Activated T-helper 1 cell treated with anti-CD3 and anti-CD28 coated beads, Interleukin-12 subunit alpha, Interleukin-12 subunit beta, Interleukin-2, Interleukin-4 antibody, amounts not matched to agents 30 ng/mL and 10 ng/mL and 1 ng/mL, durations not matched to agents 14 hours and 24 hours and 36 hours (primary cell): Measurements from ENCODE around the gene ASTN2. TPM values are rescaled to one million over a fixed set of nuclear protein-coding genes. Genes with fewer than 3 reads are reported as not detected.

Experiments
- DNase-seq: peaks from one replicate; pipeline ENCODE4 v3.0.0; 2021; ENCODE audit warnings: low spot score
- H3K27ac Mint-ChIP-seq: one replicate; pipeline ENCODE4 v1.8.0; 2021; ENCODE audit warnings: mild to moderate bottlenecking, mixed read lengths
- H3K27me3 Mint-ChIP-seq: one replicate; pipeline ENCODE4 v1.8.0; 2022; ENCODE audit warnings: mild to moderate bottlenecking, moderate library complexity, mixed read lengths; ENCODE audit not compliant: insufficient read depth
- H3K36me3 Mint-ChIP-seq: one replicate; pipeline ENCODE4 v1.8.0; 2021; ENCODE audit warnings: low read depth, mixed read lengths
- H3K4me1 Mint-ChIP-seq: one replicate; pipeline ENCODE4 v1.8.0; 2021; ENCODE audit warnings: low read depth, mixed read lengths
- H3K4me3 Mint-ChIP-seq: one replicate; pipeline ENCODE4 v1.8.0; 2021; ENCODE audit warnings: mild to moderate bottlenecking, moderate library complexity, mixed read lengths
- H3K9me3 Mint-ChIP-seq: one replicate; pipeline ENCODE4 v1.8.0; 2021; ENCODE audit warnings: mixed read lengths
- intact Hi-C: fragments of 100-400 bp; cut with micrococcal nuclease; formaldehyde crosslinking; loops from one replicate; pipeline ENCODE4 v1.15.1; 2024
- total RNA-seq: library from RNA; stranded (reverse); gene quantifications from 2 replicates; pipeline ENCODE4 v1.2.3, GENCODE V29; 2022

Gene ASTN2
- total RNA-seq, 1 donor from 2014 or later: 3.3 TPM

- no peaks in the 10 kb centered on the region for H3K4me1 Mint-ChIP-seq
- no peaks in the 10 kb centered on the region for H3K9me3 Mint-ChIP-seq
- no peak overlapping the region for H3K27ac Mint-ChIP-seq
- no peaks in the 10 kb centered on the region for H3K27me3 Mint-ChIP-seq
- intact Hi-C loops: no loop called here
- no peak for DNase-seq
- no peaks in the 10 kb centered on the region for H3K36me3 Mint-ChIP-seq
- H3K4me3 Mint-ChIP-seq: no peak overlapping the region
These were observed 993.8 kb downstream of the ASTN2 start for GRCh38 chr9:116420993-116421538.

- no peak overlapping the region for H3K4me3 Mint-ChIP-seq
- no peaks in the 10 kb centered on the region for H3K27me3 Mint-ChIP-seq
- intact Hi-C loops: no loop called here
- no peak overlapping the region for H3K27ac Mint-ChIP-seq
- DNase-seq: no peak
- no peaks in the 10 kb centered on the region for H3K4me1 Mint-ChIP-seq
- no peaks in the 10 kb centered on the region for H3K36me3 Mint-ChIP-seq
- no peaks in the 10 kb centered on the region for H3K9me3 Mint-ChIP-seq
These were observed 995.7 kb downstream of the ASTN2 start for GRCh38 chr9:116419181-116419580.

GRCh38 chr9:116417464-116417863 is 997.4 kb downstream of the ASTN2 start:
- Mint-ChIP-seq H3K27me3 (no peaks in the 10 kb centered on the region), H3K36me3 (no peaks in the 10 kb centered on the region), H3K9me3 (no peaks in the 10 kb centered on the region), H3K4me3 (no peak overlapping the region), H3K27ac (no peak overlapping the region), H3K4me1 (no peaks in the 10 kb centered on the region)
- intact Hi-C loops: no loop called here
- DNase-seq: no peak

- no peaks in the 10 kb centered on the region for H3K27me3 Mint-ChIP-seq
- no peaks in the 10 kb centered on the region for H3K9me3 Mint-ChIP-seq
- DNase-seq: no peak
- H3K27ac Mint-ChIP-seq: no peak overlapping the region
- H3K4me3 Mint-ChIP-seq: no peak overlapping the region
- no peaks in the 10 kb centered on the region for H3K4me1 Mint-ChIP-seq
- intact Hi-C loops: no loop called here
- no peaks in the 10 kb centered on the region for H3K36me3 Mint-ChIP-seq
These were observed 998.4 kb downstream of the ASTN2 start for GRCh38 chr9:116416421-116416820.

GRCh38 chr9:116414374-116414773 is 1000.5 kb downstream of the ASTN2 start:
- Mint-ChIP-seq H3K27me3 (no peaks in the 10 kb centered on the region), H3K27ac (no peak overlapping the region), H3K4me3 (no peak overlapping the region), H3K36me3 (no peaks in the 10 kb centered on the region), H3K4me1 (no peaks in the 10 kb centered on the region), H3K9me3 (no peaks in the 10 kb centered on the region)
- intact Hi-C loops: no loop called here
- no peak for DNase-seq

- Mint-ChIP-seq H3K36me3 (no peaks in the 10 kb centered on the region), H3K27ac (no peak overlapping the region), H3K4me3 (no peak overlapping the region), H3K9me3 (peaks cover 4% of the 10 kb centered on the region), H3K27me3 (no peaks in the 10 kb centered on the region), H3K4me1 (no peaks in the 10 kb centered on the region)
- intact Hi-C loops: no loop called here
- DNase-seq: no peak
These were observed 1003.4 kb downstream of the ASTN2 start for GRCh38 chr9:116411506-116411905.

- no peak overlapping the region for H3K27ac Mint-ChIP-seq
- no peak overlapping the region for H3K4me3 Mint-ChIP-seq
- H3K36me3 Mint-ChIP-seq: no peaks in the 10 kb centered on the region
- H3K4me1 Mint-ChIP-seq: no peaks in the 10 kb centered on the region
- no peaks in the 10 kb centered on the region for H3K27me3 Mint-ChIP-seq
- DNase-seq: no peak
- intact Hi-C loops: no loop called here
- peaks cover 4% of the 10 kb centered on the region for H3K9me3 Mint-ChIP-seq
These were observed 1005.2 kb downstream of the ASTN2 start for GRCh38 chr9:116409638-116410037.

- Mint-ChIP-seq H3K36me3 (no peaks in the 10 kb centered on the region), H3K27ac (no peak overlapping the region), H3K4me3 (no peak overlapping the region), H3K27me3 (no peaks in the 10 kb centered on the region), H3K4me1 (no peaks in the 10 kb centered on the region), H3K9me3 (peaks cover 4% of the 10 kb centered on the region)
- intact Hi-C loops: no loop called here
- DNase-seq: no peak
These were observed 1005.7 kb downstream of the ASTN2 start for GRCh38 chr9:116409129-116409528.

GRCh38 chr9:116406469-116406868 is 1008.4 kb downstream of the ASTN2 start:
- Mint-ChIP-seq H3K9me3 (peaks cover 4% of the 10 kb centered on the region), H3K4me1 (no peaks in the 10 kb centered on the region), H3K4me3 (no peak overlapping the region), H3K27me3 (no peaks in the 10 kb centered on the region), H3K27ac (no peak overlapping the region), H3K36me3 (no peaks in the 10 kb centered on the region)
- intact Hi-C loops: no loop called here
- DNase-seq: no peak

- intact Hi-C loops: no loop called here
- Mint-ChIP-seq H3K9me3 (peaks cover 4% of the 10 kb centered on the region), H3K4me3 (no peak overlapping the region), H3K27me3 (no peaks in the 10 kb centered on the region), H3K36me3 (no peaks in the 10 kb centered on the region), H3K27ac (no peak overlapping the region), H3K4me1 (no peaks in the 10 kb centered on the region)
- no peak for DNase-seq
These were observed 1009.5 kb downstream of the ASTN2 start for GRCh38 chr9:116405321-116405720.

- no peaks in the 10 kb centered on the region for H3K4me1 Mint-ChIP-seq
- no peaks in the 10 kb centered on the region for H3K36me3 Mint-ChIP-seq
- H3K9me3 Mint-ChIP-seq: peaks cover 4% of the 10 kb centered on the region
- no peak overlapping the region for H3K4me3 Mint-ChIP-seq
- H3K27me3 Mint-ChIP-seq: no peaks in the 10 kb centered on the region
- H3K27ac Mint-ChIP-seq: no peak overlapping the region
- intact Hi-C loops: no loop called here
- no peak for DNase-seq
These were observed 1010.6 kb downstream of the ASTN2 start for GRCh38 chr9:116404228-116404627.

GRCh38 chr9:116403171-116403570 is 1011.7 kb downstream of the ASTN2 start:
- Mint-ChIP-seq H3K4me3 (no peak overlapping the region), H3K9me3 (peaks cover 4% of the 10 kb centered on the region), H3K27ac (no peak overlapping the region), H3K36me3 (no peaks in the 10 kb centered on the region), H3K27me3 (no peaks in the 10 kb centered on the region), H3K4me1 (no peaks in the 10 kb centered on the region)
- DNase-seq: no peak
- intact Hi-C loops: no loop called here

- no peaks in the 10 kb centered on the region for H3K36me3 Mint-ChIP-seq
These were observed 1019.2 kb downstream of the ASTN2 start for GRCh38 chr9:116395699-116396037.

More at GRCh38 chr9:116395699-116396037, 1019.2 kb downstream of the ASTN2 start:
- H3K27ac Mint-ChIP-seq: no peak overlapping the region
- intact Hi-C loops: no loop called here
- H3K4me3 Mint-ChIP-seq: no peak overlapping the region
- DNase-seq: no peak
- no peaks in the 10 kb centered on the region for H3K27me3 Mint-ChIP-seq
- no peaks in the 10 kb centered on the region for H3K9me3 Mint-ChIP-seq
- H3K4me1 Mint-ChIP-seq: no peaks in the 10 kb centered on the region
